NCI-H1694 (cell line): ENCODE data around the gene REPS2.

Experiments
- DNase-seq: peaks from one replicate; lab custom pipeline; 2025; lab: John Stamatoyannopoulos, UW

The REPS2 gene

DNA sequence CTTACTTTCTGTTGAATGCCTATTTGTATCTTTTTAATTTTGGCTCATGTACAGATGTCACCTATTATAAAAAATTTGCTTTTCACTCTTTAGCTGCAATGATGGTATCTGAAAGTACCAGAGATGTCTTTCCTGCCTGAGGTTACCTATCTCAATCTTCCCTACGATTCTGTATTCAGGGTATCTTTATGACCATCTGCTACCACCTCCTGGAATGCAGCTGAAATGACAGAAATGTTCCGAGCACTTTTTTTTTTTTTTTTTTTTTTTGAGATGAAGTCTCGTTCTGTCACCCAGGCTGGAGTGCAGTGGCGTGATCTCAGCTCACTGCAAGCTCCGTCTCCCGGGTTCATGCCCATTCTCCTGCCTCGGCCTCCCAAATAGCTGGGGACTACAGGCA lies 136.4 kb downstream of the REPS2 start:
- peak; percentile 4 for DNase-seq

GRCh38 chrX:17086317-17086716 lies 139.9 kb downstream of the REPS2 start:
- DNase-seq: no peak

- no peak for DNase-seq
Observed at GRCh38 chrX:17095161-17095560, 148.7 kb downstream of the REPS2 start.

- DNase-seq: no peak
Observed at GRCh38 chrX:17098516-17099247, 152.2 kb downstream of the REPS2 start.

DNA sequence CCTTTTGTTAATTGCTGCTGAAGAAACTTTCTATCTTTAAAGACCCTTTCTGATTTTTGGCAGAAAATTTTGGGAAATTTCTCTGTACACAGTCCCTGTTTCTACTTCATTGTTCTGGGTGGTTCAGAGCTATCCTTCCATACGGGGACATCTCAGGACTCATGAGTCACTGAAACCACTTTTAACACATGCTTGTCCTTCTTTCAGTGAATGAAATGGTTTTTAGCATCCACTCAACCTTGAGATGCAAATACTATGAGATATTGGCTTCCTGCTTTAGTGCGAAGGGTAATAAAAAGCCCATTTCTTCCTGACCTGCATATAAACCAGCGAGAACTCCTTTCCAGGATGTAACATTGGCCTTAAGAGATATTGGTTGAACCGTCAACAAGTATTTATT lies 158.0 kb downstream of the REPS2 start:
- DNase-seq: no peak

DNA sequence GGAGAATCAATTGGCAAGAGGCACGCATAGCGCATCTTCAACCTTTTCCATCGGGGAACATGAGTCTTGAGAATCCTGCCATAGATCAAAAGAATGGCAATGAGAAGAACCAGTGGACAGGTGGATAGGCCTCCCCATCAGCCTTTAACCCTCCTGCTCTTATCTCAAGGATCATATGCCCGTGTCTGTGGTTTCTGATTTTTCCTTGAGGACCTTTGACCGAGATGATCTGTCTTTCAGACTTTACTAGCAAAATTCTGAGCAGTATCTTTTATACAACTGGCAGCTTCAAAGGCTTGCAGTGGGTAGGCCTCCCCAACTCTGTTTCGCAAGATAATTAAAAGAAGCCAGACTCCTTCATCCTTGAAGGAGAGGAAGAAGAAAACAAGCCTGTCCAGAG lies 174.4 kb downstream of the REPS2 start:
- no peak for DNase-seq

- no peak for DNase-seq
Observed at GRCh38 chrX:17154001-17154400, 207.5 kb downstream of the REPS2 start.

DNA sequence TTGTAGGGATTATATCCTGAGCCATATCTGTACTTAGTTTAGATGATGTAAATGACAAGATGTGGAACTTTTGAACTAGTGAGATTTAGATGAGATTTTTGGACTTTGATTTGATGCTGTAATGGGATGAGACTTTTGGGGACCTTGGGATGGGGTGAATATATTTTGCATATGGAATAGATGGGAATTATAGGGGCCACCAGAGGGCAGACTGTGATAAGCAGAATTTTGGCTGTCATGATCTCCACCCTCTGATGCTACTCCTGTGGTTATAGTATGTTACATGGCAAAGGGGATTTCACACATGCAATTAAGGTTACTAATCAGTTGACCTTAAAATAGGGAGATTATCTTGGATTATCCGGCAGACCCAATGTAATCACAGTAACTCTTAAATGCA lies 214.5 kb downstream of the REPS2 start:
- DNase-seq: no peak

GRCh38 chrX:17161991-17162390 lies 215.5 kb downstream of the REPS2 start:
- DNase-seq: no peak

GRCh38 chrX:17164079-17164478 lies 217.6 kb downstream of the REPS2 start:
- DNase-seq: no peak

GRCh38 chrX:17164941-17165340 lies 218.5 kb downstream of the REPS2 start:
- DNase-seq: no peak

DNA sequence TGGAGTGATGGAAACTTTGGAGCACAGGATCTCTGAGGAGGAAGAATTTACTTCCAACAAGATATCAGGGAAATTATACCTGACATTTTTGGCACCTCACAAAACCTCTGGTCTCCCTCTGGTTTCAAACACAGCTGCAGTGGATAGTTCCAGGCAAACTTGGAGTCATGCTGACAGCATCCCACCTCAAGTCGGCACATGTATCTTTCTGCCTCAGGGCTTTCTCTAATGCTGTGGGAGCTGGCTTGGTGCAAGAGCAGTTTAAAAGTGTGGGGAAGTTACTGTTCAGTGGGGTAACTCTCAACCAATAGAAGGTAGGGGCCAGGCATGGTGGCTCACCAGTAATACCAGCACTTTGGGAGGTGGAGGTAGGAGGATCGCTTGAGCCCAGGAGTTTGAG lies 221.5 kb downstream of the REPS2 start:
- DNase-seq: no peak

GRCh38 chrX:17170973-17171372 lies 224.5 kb downstream of the REPS2 start:
- DNase-seq: no peak

DNA sequence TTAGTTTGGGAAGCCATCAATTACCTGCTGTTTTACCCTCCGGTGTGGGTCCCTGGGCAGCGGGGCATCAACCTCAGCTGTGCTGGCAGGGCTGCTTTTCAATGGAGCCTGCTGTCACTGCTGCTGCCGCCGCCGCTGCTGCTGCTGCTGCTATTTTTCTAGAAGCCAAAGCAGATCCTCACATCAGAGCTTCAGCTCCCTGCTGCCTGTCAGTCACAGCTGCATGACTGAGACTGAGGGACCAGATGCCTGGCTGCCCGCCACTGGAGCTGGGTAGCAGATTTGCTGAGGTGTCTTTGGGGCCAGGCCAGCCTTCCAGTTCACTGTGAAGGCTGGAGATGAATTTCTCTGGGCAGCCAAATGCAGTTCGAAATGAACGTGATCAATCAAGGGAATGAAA lies 228.2 kb downstream of the REPS2 start:
- DNase-seq: peak; percentile 67

GRCh38 chrX:17182317-17182716 lies 235.9 kb downstream of the REPS2 start:
- no peak for DNase-seq

GRCh38 chrX:17183566-17183965 lies 237.1 kb downstream of the REPS2 start:
- no peak for DNase-seq

DNA sequence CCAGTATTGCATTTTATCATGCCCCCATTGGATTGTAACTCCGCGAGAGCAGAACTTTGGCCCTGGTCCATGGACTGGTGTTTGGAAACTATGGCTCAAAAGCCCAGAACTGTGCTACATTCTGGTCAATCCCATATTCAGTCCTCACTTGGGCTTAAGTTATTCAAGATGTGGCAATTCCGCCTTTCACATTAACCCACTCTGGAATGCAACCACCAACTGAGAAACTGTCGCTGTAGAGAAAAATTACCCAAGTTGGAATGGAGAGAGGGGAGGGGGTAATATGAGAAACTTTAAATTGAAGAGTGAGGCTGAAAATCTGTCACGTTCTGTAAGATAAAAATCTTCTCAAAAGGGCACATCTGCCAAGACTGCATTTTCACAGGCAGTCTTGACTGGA lies 239.0 kb downstream of the REPS2 start:
- no peak for DNase-seq

GRCh38 chrX:17187136-17187756 lies 240.8 kb downstream of the REPS2 start:
- no peak for DNase-seq

DNA sequence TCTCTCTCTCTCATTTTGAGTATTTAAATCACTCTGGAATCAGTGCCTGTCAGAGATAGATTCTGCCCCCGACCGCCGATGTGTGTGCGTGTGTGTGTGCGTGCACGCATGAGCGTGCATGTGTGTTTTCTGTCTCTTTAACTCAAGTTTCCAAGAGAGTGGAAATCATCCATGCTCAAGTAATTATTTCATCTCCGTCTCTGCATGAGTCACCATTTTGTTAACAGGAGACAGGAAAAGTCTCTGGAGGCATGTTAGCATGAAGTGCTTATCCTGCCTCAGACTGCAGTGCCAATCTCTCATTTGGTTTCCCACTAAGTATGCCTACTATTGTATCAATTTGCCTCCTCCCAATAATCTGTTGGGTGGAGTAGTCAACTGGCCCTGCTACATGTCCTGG lies 245.6 kb downstream of the REPS2 start:
- DNase-seq: no peak
